SK-N-SH treated with all-trans-retinoic acid at 6 μM for 48 hours (cell line): Measurements from ENCODE around the gene LYSMD3.
A peak's percentile ranks its signal among the peaks of the same experiment; 100 is the strongest.

ENCODE experiments used
- ATAC-seq: fragments of 200-7000 bp; cut with Tn5 transposase; 3 replicates; pipeline ENCODE4 v1.9.1; 2020; ENCODE audit warnings: mild to moderate bottlenecking, moderate library complexity
- ARNTL ChIP-seq: fragments of 450-650 bp; formaldehyde crosslinking; IDR thresholded peaks from 2 replicates; pipeline ENCODE4 v1.5.0; 2020; ENCODE audit warnings: low read depth, mild to moderate bottlenecking, moderate library complexity, borderline replicate concordance
- CSDC2 ChIP-seq: fragments of 250-450 bp; sonication (Bioruptor Pico); IDR thresholded peaks from 2 replicates; pipeline ENCODE4 v1.5.0; 2020; ENCODE audit warnings: mild to moderate bottlenecking, moderate library complexity
- ISL1 ChIP-seq: fragments of 250-450 bp; sonication (Bioruptor Pico); IDR thresholded peaks from 2 replicates; pipeline ENCODE4 v2.1.2; 2022; ENCODE audit warnings: mild to moderate bottlenecking, moderate library complexity
- PPARA ChIP-seq: fragments of 250-450 bp; sonication (Bioruptor Pico); IDR thresholded peaks from 2 replicates; pipeline ENCODE4 v1.5.0; 2020; ENCODE audit warnings: mild to moderate bottlenecking, borderline replicate concordance
- RARB ChIP-seq: fragments of 250-450 bp; sonication (Bioruptor Pico); IDR thresholded peaks from 2 replicates; pipeline ENCODE4 v1.8.0; 2021; ENCODE audit warnings: mild to moderate bottlenecking, moderate library complexity
- SNAI2 ChIP-seq: fragments of 250-450 bp; sonication (Bioruptor Pico); IDR thresholded peaks from 2 replicates; pipeline ENCODE4 v1.5.0; 2020; ENCODE audit warnings: mild to moderate bottlenecking, moderate library complexity
- ZFP3 ChIP-seq: fragments of 250-450 bp; sonication (Bioruptor Pico); IDR thresholded peaks from 2 replicates; pipeline ENCODE4 v1.5.0; 2020; ENCODE audit warnings: mild to moderate bottlenecking, moderate library complexity
- ZFP30 ChIP-seq: fragments of 450-650 bp; formaldehyde crosslinking; IDR thresholded peaks from 2 replicates; pipeline ENCODE4 v1.5.0; 2022; ENCODE audit warnings: mild to moderate bottlenecking, moderate library complexity
- ZNF70 ChIP-seq: fragments of 450-650 bp; formaldehyde crosslinking; IDR thresholded peaks from 2 replicates; pipeline ENCODE4 v1.5.0; 2020; ENCODE audit warnings: mild to moderate bottlenecking, moderate library complexity
- ZNF8 ChIP-seq: fragments of 450-650 bp; formaldehyde crosslinking; IDR thresholded peaks from 2 replicates; pipeline ENCODE4 v1.5.0; 2020; ENCODE audit warnings: mild to moderate bottlenecking, moderate library complexity
- TF ChIP-seq, protein P1 (sequence below): fragments of 250-450 bp; sonication (Bioruptor Pico); IDR thresholded peaks from 2 replicates; pipeline ENCODE4 v1.8.0; 2020; ENCODE audit warnings: mild to moderate bottlenecking, moderate library complexity, borderline replicate concordance
- TF ChIP-seq, protein P2 (sequence below): fragments of 250-450 bp; sonication (Bioruptor Pico); IDR thresholded peaks from 2 replicates; pipeline ENCODE4 v1.8.0; 2021; ENCODE audit warnings: low read depth, mild to moderate bottlenecking, moderate library complexity, borderline replicate concordance
- TF ChIP-seq, protein P3 (sequence below): fragments of 250-450 bp; sonication (Bioruptor Pico); IDR thresholded peaks from 2 replicates; pipeline ENCODE4 v1.5.1; 2020; ENCODE audit warnings: low read depth, mild to moderate bottlenecking, moderate library complexity

Gene LYSMD3

DNA sequence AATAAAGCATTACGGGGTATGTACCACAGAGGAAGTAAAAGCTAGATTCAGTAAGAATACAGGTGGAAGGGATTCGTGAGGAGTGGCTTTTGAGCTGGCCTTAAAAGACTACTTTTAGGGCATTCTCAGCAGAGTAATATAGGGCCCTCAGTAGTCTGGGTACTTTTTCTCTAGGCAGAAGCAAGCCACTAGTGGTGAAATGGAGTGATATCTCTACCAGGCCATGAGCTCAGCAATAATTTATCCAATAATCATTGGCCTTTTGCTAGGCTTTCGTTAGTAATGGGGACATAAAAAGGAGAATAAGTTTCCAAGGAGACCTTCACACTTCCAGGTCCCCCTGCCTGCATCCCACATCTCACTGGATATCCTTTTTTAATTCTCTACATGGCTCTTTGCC is 53.0 kb downstream of the LYSMD3 start:
- TF ChIP-seq, protein P1, sequence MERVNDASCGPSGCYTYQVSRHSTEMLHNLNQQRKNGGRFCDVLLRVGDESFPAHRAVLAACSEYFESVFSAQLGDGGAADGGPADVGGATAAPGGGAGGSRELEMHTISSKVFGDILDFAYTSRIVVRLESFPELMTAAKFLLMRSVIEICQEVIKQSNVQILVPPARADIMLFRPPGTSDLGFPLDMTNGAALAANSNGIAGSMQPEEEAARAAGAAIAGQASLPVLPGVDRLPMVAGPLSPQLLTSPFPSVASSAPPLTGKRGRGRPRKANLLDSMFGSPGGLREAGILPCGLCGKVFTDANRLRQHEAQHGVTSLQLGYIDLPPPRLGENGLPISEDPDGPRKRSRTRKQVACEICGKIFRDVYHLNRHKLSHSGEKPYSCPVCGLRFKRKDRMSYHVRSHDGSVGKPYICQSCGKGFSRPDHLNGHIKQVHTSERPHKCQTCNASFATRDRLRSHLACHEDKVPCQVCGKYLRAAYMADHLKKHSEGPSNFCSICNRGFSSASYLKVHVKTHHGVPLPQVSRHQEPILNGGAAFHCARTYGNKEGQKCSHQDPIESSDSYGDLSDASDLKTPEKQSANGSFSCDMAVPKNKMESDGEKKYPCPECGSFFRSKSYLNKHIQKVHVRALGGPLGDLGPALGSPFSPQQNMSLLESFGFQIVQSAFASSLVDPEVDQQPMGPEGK: no peak
- TF ChIP-seq ZFP3 (CRISPR knock-in tag): no peak
- no peak for ATAC-seq

DNA sequence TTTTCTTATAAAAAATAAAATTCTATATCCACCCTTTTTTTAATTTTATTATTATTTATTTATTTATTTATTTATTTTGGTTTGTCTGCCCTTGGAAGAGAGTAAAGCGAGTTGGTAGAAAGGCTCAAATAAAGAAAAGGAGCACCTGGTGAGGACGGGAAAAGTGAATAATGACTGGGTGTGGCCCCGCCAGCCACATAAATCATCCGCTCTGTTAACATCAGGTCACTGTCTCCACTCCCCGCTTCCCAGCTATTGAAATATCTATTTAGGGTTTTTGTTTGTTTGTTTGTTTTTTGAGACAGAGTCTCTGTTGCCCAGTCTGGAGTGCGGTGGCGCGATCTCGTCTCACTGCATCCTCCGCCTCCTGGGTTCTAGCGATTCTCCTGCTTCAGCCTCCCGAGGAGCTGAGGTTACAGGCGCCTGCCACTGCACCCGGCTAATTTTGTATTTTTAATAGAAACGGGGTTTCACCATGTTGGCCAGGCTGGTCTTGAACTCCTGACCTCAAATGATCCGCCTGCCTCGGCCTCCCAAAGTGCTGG is 53.9 kb downstream of the LYSMD3 start:
- TF ChIP-seq SNAI2 (CRISPR knock-in tag): no peak
- TF ChIP-seq ZFP30 (CRISPR knock-in tag): no peak
- no peak for TF ChIP-seq PPARA (CRISPR knock-in tag)
- TF ChIP-seq ZNF70 (CRISPR knock-in tag): no peak
- TF ChIP-seq, protein P2, sequence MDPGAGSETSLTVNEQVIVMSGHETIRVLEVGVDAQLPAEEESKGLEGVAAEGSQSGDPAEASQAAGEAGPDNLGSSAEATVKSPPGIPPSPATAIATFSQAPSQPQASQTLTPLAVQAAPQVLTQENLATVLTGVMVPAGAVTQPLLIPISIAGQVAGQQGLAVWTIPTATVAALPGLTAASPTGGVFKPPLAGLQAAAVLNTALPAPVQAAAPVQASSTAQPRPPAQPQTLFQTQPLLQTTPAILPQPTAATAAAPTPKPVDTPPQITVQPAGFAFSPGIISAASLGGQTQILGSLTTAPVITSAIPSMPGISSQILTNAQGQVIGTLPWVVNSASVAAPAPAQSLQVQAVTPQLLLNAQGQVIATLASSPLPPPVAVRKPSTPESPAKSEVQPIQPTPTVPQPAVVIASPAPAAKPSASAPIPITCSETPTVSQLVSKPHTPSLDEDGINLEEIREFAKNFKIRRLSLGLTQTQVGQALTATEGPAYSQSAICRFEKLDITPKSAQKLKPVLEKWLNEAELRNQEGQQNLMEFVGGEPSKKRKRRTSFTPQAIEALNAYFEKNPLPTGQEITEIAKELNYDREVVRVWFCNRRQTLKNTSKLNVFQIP (CRISPR knock-in tag): no peak
- TF ChIP-seq ARNTL: no peak
- TF ChIP-seq, protein P3, sequence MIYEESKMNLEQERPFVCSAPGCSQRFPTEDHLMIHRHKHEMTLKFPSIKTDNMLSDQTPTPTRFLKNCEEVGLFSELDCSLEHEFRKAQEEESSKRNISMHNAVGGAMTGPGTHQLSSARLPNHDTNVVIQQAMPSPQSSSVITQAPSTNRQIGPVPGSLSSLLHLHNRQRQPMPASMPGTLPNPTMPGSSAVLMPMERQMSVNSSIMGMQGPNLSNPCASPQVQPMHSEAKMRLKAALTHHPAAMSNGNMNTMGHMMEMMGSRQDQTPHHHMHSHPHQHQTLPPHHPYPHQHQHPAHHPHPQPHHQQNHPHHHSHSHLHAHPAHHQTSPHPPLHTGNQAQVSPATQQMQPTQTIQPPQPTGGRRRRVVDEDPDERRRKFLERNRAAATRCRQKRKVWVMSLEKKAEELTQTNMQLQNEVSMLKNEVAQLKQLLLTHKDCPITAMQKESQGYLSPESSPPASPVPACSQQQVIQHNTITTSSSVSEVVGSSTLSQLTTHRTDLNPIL: no peak
- TF ChIP-seq CSDC2 (CRISPR knock-in tag): no peak
- TF ChIP-seq ZFP3 (CRISPR knock-in tag): no peak
- ATAC-seq: no peak

DNA sequence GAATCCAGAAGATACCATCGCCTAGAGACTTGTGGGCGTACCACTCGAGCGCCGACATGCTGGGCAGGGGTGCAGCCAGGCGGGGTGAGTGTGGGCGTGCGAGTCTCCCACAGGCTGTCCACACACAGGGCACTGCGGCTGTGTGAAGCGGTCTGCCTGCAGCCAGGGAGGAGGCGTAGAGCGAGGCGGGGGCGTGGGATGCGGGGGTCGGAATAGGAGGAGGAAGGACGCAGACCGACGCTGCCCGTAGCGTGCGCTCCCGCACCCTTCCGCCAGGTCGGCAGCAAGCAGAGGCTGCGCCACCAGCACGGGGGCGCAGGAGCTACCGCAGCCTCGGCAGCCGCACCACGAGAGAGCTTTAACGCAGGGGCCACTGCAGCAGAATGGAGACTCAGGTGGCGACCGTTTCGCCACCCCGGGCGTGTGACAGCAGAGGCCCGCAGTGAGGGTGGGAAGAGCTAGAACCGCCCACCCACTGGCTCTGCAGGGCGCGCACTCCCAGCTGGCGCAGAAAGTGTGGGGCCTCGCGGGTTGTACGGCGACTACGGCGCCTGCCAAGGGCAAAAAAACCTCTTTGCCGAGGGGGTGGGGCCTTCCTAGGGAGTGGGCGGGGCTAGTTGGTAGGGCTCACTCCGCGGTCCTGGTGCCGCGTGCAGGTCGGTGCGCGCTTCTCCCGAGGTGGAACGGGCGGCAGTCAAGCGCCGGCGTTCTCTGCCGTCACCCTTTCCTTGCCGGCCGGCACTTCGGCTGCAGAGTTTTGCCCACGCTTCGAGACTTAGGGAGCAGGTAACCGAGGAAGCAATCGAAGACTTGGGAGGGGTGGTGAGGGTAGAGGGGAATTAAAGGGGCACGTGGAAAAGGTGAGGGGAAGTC is 54.9 kb downstream of the LYSMD3 start, which contains the start of the genes MBLAC2 and POLR3G:
Gene MBLAC2, minus strand, starts transcription at position 537 of the 873 bp plus-strand sequence. Its CDS starts 479 bp downstream, at position 58.
Gene POLR3G, plus strand, starts transcription at position 630 of the 873 bp plus-strand sequence. CDS start 10,704 bp downstream, outside the sequence.
- TF ChIP-seq RARB: no peak
- peak; percentile 73 for TF ChIP-seq ZNF8 (CRISPR knock-in tag)

DNA sequence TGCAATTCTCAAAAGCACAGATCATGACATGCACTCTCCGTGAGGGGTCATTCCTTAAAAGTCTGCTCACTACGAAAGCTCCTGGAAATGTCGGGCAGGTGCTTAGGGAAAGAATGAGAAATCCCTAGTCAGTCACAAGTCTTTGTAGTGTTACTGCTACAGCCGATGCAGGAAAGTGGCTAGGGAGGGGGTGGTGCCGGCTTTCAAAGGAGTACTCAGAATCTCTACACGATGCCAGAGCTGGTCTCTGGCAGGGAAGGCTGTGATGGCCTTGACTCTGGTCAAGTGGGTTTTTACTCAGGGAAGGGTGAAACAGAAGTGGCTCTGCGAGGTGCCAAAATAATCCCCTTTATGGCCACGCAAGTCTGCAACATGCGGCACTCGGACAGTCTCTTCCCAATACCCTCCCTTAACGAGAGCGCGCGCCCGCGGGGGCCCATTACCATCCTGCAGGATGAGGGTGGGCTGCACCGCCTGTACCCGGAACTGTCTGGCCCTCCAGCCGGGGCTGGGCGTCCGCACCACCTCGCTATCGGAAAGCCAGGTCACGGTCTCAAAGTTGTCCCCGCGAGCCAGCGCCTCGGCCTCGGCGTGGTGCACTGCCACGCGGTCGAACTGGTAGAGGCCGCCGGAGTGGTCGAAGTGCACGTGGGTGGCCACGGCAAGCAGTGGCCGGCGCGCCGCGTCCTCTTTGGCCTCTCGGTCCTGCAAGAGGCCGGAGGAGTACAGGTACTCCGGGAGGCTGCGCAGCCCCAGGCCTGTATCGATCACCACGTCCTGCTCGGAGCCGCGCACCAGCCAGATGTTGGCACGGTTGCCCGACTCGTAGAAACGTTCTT is 55.8 kb downstream of the LYSMD3 start:
- peak; percentile 46 for ATAC-seq
- TF ChIP-seq ARNTL: no peak
- TF ChIP-seq, protein P3: no peak
- no peak for TF ChIP-seq SNAI2 (CRISPR knock-in tag)
- TF ChIP-seq, protein P1: no peak
- TF ChIP-seq ISL1 (CRISPR knock-in tag): no peak

More for the DNA sequence above, 54.9 kb downstream of the LYSMD3 start, which contains the start of the genes MBLAC2 and POLR3G:
- peak; percentile 90 for ATAC-seq

DNA sequence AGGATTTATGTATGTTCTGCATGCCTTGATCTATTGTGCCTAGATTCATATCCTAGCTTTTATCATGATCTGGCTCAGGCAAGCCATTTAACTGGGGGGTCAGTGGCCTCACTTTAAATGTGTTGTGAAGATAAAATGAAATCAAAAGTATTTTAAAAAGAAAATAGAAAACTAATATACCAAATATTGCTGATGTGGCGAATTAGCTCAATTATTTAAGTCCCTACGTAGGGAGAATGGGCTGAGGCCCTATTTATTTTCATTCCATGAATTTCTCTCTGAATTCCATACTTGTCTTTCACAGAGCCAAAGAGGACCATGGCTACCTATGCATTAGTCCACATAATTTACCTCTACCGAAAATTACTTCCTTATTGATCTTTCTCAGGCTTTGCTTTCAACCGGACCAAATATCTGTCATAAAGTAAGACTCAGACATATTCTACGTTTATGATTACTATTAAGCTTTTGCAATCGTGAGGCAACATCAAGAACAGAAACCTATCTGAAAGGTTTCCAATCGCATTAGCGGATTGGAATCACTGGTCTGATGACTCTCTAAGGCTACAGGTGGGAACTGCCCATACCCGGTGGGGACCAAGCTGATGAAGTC is 56.5 kb downstream of the LYSMD3 start:
- no peak; the same call in 2 of the 3 replicates for ATAC-seq
- TF ChIP-seq ARNTL (no peak), ZFP30 (CRISPR knock-in tag) (no peak)
